ENCODE data around the gene CORO2B. TPM values are rescaled to one million over a fixed set of nuclear protein-coding genes. Genes with fewer than 3 reads are reported as not detected.

The CORO2B gene
- polyA plus RNA-seq, 3 donors, result 0.03 TPM; not detected in 2

DNA sequence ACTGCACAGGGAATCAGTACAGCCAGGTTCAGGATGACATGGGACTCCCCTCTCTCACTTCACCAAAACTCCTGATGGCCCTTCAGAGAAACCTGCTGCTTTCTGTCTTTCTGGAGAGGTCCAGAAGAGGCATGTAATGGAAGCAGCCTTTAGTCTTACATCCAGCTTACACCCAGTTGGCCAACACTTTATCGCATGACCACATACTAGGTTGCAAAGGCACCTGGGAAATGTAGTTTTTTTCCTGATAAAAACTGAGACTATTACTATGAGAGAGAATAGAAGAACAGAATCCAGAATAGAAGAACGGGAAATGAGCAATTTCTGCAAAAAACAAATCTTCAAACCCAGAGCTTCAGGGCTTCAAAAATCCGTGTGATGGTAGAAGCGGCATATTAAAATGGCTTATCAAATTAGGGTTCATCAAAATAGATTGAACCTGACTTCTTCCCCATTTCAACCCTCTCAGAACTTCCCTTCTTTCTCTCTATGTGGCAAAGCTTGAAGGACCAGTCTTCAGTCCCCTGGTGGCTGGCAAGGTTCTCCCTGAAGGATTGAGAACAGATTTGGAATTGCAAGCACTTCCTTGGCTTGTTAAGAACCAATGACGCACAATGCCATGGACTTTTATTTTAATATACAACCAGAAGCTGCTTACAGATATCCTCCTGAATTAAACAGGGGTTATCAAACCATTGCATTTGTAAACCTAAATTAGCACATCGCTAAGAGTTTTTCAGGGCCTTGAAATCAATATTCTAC, 34.4 kb downstream of the CORO2B start:
- H3K4me1 ChIP-seq (ENCODE audit: control insufficient read depth in 1 of 2, insufficient read depth in 2 of 2, low read length in 2 of 2), result peaks cover 2 to 3% of the 10 kb centered on the region in 2 donors
- H3K9me3 ChIP-seq (replicated peaks in 1 of 2; ENCODE audit: control insufficient read depth in 1 of 2, insufficient read depth in 1 of 2, low read length in 2 of 2), result no peaks in the 10 kb centered on the region
- no peak for TF ChIP-seq CTCF (IDR thresholded peaks at IDR 0.05)
- H3K4me2 ChIP-seq (replicated peaks; ENCODE audit: extremely low read depth, low read length, poor library complexity, severe bottlenecking), result no peak overlapping the region
- Mint-ChIP-seq H3K4me3 (no peak overlapping the region), H3K36me3 (no peaks in the 10 kb centered on the region), H3K27me3 (ENCODE audit: low read depth in 3 of 3) (peaks cover 0 to 2% (median 1%) of the 10 kb centered on the region in 3 donors), H3K27ac (no peak overlapping the region), H3K9me3 (peaks cover 0 to 1% (median 0%) of the 10 kb centered on the region in 7 donors), H3K4me1 (peaks cover 10% of the 10 kb centered on the region)
- intact Hi-C loops (cut with micrococcal nuclease), result no loop called here
- 100% methylated on average over 1 of the region's 6 CpGs for WGBS (ENCODE audit: insufficient coverage)
- H4K20me1 ChIP-seq (ENCODE audit: insufficient read depth, low read length), result no peaks in the 10 kb centered on the region
- no peak overlapping the region for H3K27ac ChIP-seq (ENCODE audit: low read depth in 1 of 2, low read length in 2 of 2)
- peak; percentile 3 to 14 (median 10) for DNase-seq
- no peaks in the 10 kb centered on the region for H3K27me3 ChIP-seq (ENCODE audit: control insufficient read depth in 2 of 2, insufficient read depth in 2 of 2, low read length in 2 of 2)
- no peak overlapping the region for H3K4me3 ChIP-seq (replicated peaks in 1 of 3; ENCODE audit: low read depth in 2 of 3, low read length in 3 of 3)
- peak overlapping the region; percentile 44 for H2AFZ ChIP-seq (ENCODE audit: insufficient read depth, low read depth, low read length, poor library complexity, severe bottlenecking)
- no peaks in the 10 kb centered on the region for H3K36me3 ChIP-seq (replicated peaks in 1 of 2; ENCODE audit: control insufficient read depth in 1 of 2, insufficient read depth in 2 of 2, low read length in 2 of 2)
- H3K9ac ChIP-seq (ENCODE audit: insufficient read depth, low read length, poor library complexity, severe bottlenecking), result no peak overlapping the region
- H3K79me2 ChIP-seq (ENCODE audit: insufficient read depth, low read length), result no peaks in the 10 kb centered on the region

GRCh38 chr15:68614286-68615035, 35.7 kb downstream of the CORO2B start:
- no peak for DNase-seq
- peaks cover 21% of the 10 kb centered on the region for H3K4me1 Mint-ChIP-seq
- Histone ChIP-seq H4K20me1 (ENCODE audit: insufficient read depth, low read length) (no peaks in the 10 kb centered on the region), H3K4me2 (replicated peaks; ENCODE audit: extremely low read depth, low read length, poor library complexity, severe bottlenecking) (no peak overlapping the region), H3K9me3 (replicated peaks in 1 of 2; ENCODE audit: control insufficient read depth in 1 of 2, insufficient read depth in 1 of 2, low read length in 2 of 2) (no peaks in the 10 kb centered on the region), H3K36me3 (replicated peaks in 1 of 2; ENCODE audit: control insufficient read depth in 1 of 2, insufficient read depth in 2 of 2, low read length in 2 of 2) (no peaks in the 10 kb centered on the region), H3K4me1 (ENCODE audit: control insufficient read depth in 1 of 2, insufficient read depth in 2 of 2, low read length in 2 of 2) (peaks cover 11% of the 10 kb centered on the region in 2 donors), H3K9ac (ENCODE audit: insufficient read depth, low read length, poor library complexity, severe bottlenecking) (no peak overlapping the region), H3K27me3 (ENCODE audit: control insufficient read depth in 2 of 2, insufficient read depth in 2 of 2, low read length in 2 of 2) (no peaks in the 10 kb centered on the region), H3K27ac (ENCODE audit: low read depth in 1 of 2, low read length in 2 of 2) (no peak overlapping the region), H2AFZ (ENCODE audit: insufficient read depth, low read depth, low read length, poor library complexity, severe bottlenecking) (no peak overlapping the region), H3K4me3 (replicated peaks in 1 of 3; ENCODE audit: low read depth in 2 of 3, low read length in 3 of 3) (no peak overlapping the region), H3K79me2 (ENCODE audit: insufficient read depth, low read length) (no peaks in the 10 kb centered on the region)
- H3K36me3 Mint-ChIP-seq, result no peaks in the 10 kb centered on the region
- 95% methylated on average over 12 of the region's 17 CpGs for WGBS (ENCODE audit: insufficient coverage)
- intact Hi-C loops (cut with micrococcal nuclease), result no loop called here
- H3K4me3 Mint-ChIP-seq, result no peak overlapping the region
- H3K9me3 Mint-ChIP-seq, result no peaks in the 10 kb centered on the region
- H3K27ac Mint-ChIP-seq, result no peak overlapping the region
- H3K27me3 Mint-ChIP-seq (ENCODE audit: low read depth in 3 of 3), result peaks cover 0 to 2% (median 1%) of the 10 kb centered on the region in 3 donors
- TF ChIP-seq CTCF (IDR thresholded peaks at IDR 0.05), result no peak

Measured in CD14-positive monocyte (primary cell).